HT1080 (cell line): ENCODE data around the gene CLK1. TPM values are rescaled to one million over a fixed set of nuclear protein-coding genes. Genes with fewer than 3 reads are reported as not detected.
"Not testable (repeated sequence)": the region's sequence is repeated elsewhere in the genome, so short reads cannot be mapped to it uniquely, and the experiment has no call there.

Source experiments
- DNase-seq: peaks from one replicate; pipeline ENCODE4 v3.0.0-alpha.2; 2015; ENCODE audit warnings: low read depth
- polyA plus RNA-seq, 2 experiments: library from polyadenylated mRNA; depleted of rRNA; stranded (reverse); fragments of >200 nt; gene quantifications; 2 replicates each; pipeline ENCODE4 v1.2.3, GENCODE V29; 2015
- total RNA-seq: library from RNA; depleted of rRNA; stranded (reverse); fragments of >200 nt; shearing (Covaris generic); gene quantifications from 2 replicates; pipeline ENCODE4 v1.2.3, GENCODE V29; 2014; rRNA removed

The CLK1 gene
- total RNA-seq = 39.3 and 46.1 TPM in 2 replicates
- polyA plus RNA-seq (2015; cell fraction: cytosol; rRNA removed) = 43.5 and 52.6 TPM in 2 replicates
- polyA plus RNA-seq (2015; cell fraction: nucleus; rRNA removed) = 279 TPM in 2 replicates

- peak; percentile 90 for DNase-seq
Measured at GRCh38 chr2:200864176-200865034, at the start of gene CLK1. Gene CLK1, minus strand, starts transcription at chr2:200864658. Its CDS starts 2,796 bp downstream, at chr2:200861862.

GRCh38 chr2:200913654-200914053, 49.2 kb upstream of the CLK1 start:
- peak; percentile 31 for DNase-seq

- no peak for DNase-seq
Measured at GRCh38 chr2:200909958-200910357, 45.5 kb upstream of the CLK1 start.

GRCh38 chr2:200905618-200906296, 41.3 kb upstream of the CLK1 start:
- peak; percentile 59 for DNase-seq

GRCh38 chr2:200901459-200902072, 37.1 kb upstream of the CLK1 start:
- peak; percentile 91 for DNase-seq

GRCh38 chr2:200899482-200899881, 35.0 kb upstream of the CLK1 start:
- DNase-seq = no peak

- peak; percentile 99 for DNase-seq
Measured at GRCh38 chr2:200888704-200889625, 24.5 kb upstream of the CLK1 start, which contains the start of the genes NIF3L1 and PPIL3. Gene NIF3L1, plus strand, starts transcription at chr2:200889371. Its CDS starts 2,573 bp downstream, at chr2:200891944. Gene PPIL3, minus strand, starts transcription at chr2:200889077. Its CDS starts 1,462 bp downstream, at chr2:200887615.

GRCh38 chr2:200881715-200882249, 17.3 kb upstream of the CLK1 start:
- DNase-seq = not testable (repeated sequence)

- no peak for DNase-seq
Measured at GRCh38 chr2:200878289-200878880, 13.9 kb upstream of the CLK1 start.

GRCh38 chr2:200877443-200877842, 13.0 kb upstream of the CLK1 start:
- no peak for DNase-seq

- DNase-seq = no peak
Measured at GRCh38 chr2:200873560-200873959, 9.1 kb upstream of the CLK1 start.

- no peak for DNase-seq
Measured at GRCh38 chr2:200871151-200871550, 6.7 kb upstream of the CLK1 start.

- no peak for DNase-seq
Measured at GRCh38 chr2:200869014-200869413, 4.6 kb upstream of the CLK1 start.

- no peak for DNase-seq
Measured at GRCh38 chr2:200863782-200864175, 679 bp downstream of the CLK1 start.

- peak; percentile 68 for DNase-seq
Measured at GRCh38 chr2:200862532-200863000, 1.9 kb downstream of the CLK1 start.

- DNase-seq = no peak
Measured at GRCh38 chr2:200861617-200862155, 2.8 kb downstream of the CLK1 start.

GRCh38 chr2:200860092-200860795, 4.2 kb downstream of the CLK1 start:
- no peak for DNase-seq

GRCh38 chr2:200856806-200857205, 7.7 kb downstream of the CLK1 start:
- DNase-seq = no peak

- no peak for DNase-seq
Measured at GRCh38 chr2:200852605-200853004, 11.9 kb downstream of the CLK1 start.
